Adrenal gland (tissue), 12 donors: ENCODE data around the gene CHRNA7. TPM values are rescaled to one million over a fixed set of nuclear protein-coding genes. Genes with fewer than 3 reads are reported as not detected.

Source experiments
- DNase-seq, 7 donors: peaks; one replicate each; pipeline ENCODE4 v3.0.0-alpha.2; 2019 to 2020
- H3K27ac ChIP-seq, 5 donors: fragments of 200-600 bp; sonication (generic) in 4 of 5; 1 replicate in 3 of 5; 2 replicates in 2 of 5; pipeline versions ENCODE4 v1.5.1 to v1.8.0; 2016 to 2020; ENCODE audit warnings: mild to moderate bottlenecking in 1 of 5
- H3K27me3 ChIP-seq: fragments of 200-600 bp; 2 replicates; pipeline ENCODE4 v1.8.0; 2021
- H3K36me3 ChIP-seq, 2 donors: fragments of 200-600 bp; replicated peaks in 1 of 2; 1 replicate in 1 of 2; 2 replicates in 1 of 2; pipeline versions ENCODE4 v1.5.1 to v1.8.0; 2018 to 2022
- H3K4me1 ChIP-seq, 2 donors: fragments of 200-600 bp; replicated peaks in 1 of 2; 1 replicate in 1 of 2; 2 replicates in 1 of 2; pipeline versions ENCODE4 v1.5.1 to v1.8.0; 2018 to 2021
- H3K4me3 ChIP-seq, 4 donors: fragments of 200-600 bp; sonication (generic) in 3 of 4; one replicate each; pipeline ENCODE4 v1.5.1; 2016 to 2018
- H3K9me3 ChIP-seq, 3 donors: fragments of 200-600 bp; sonication (generic) in 1 of 3; replicated peaks in 1 of 3; 1 replicate in 2 of 3; 2 replicates in 1 of 3; pipeline versions ENCODE4 v1.5.1 to v1.8.0; 2016 to 2021
- POLR2A ChIP-seq, 2 donors: fragments of 450-650 bp; IDR thresholded peaks; one replicate each; pipeline ENCODE4 v1.6.1; 2017; ENCODE audit warnings: antibody characterized with exemption in 2 of 2, mild to moderate bottlenecking in 2 of 2, moderate library complexity in 1 of 2
- WGBS, 4 donors: extraction: QIAGEN DNeasy Blood & Tissue Kit in 2 of 4; methylation state at CpG; one replicate each; pipeline versions ENCODE4 v1.1.5 to v1.1.7; 2013 to 2017; 5-methylcytosine and 5-hydroxymethylcytosine counted together
- intact Hi-C, 2 donors: fragments of 100-400 bp; cut with DNase I; formaldehyde crosslinking; loops; one replicate each; pipeline versions ENCODE4 v1.14.1 to v1.15.0; 2022 to 2023
- polyA plus RNA-seq, 3 donors: library from polyadenylated mRNA; stranded (reverse); fragments of 200-250 nt in 2 of 3; fragments of 350-450 nt in 1 of 3; fragmentation: Illumina TruSeq in 1 of 3; extraction: RNeasy Lipid Tissue Mini Kit (QIAGEN cat#74804) in 1 of 3; gene quantifications; one replicate each; pipeline ENCODE4 v1.2.3, GENCODE V29; 2013 to 2014
- total RNA-seq, 9 donors: library from RNA; depleted of rRNA in 4 of 9; stranded (reverse); fragments of >200 nt in 4 of 9; fragments of 120-200 nt in 1 of 9; fragmentation: NEBNext Ultra II Directional in 1 of 9; extraction: Animal tissue kit (Norgen Biotek cat#: 25700) in 1 of 9; gene quantifications; one replicate each; pipeline versions ENCODE4 v1.1.0 to v1.2.4, GENCODE V29; 2013 to 2023
- TF ChIP-seq, protein P1 (sequence below), 6 experiments: fragments of 450-650 bp in 4 of 6; fragments of 200-600 bp in 2 of 6; sonication (generic) in 1 of 6; IDR thresholded peaks; 1 replicate in 5 of 6; 2 replicates in 1 of 6; pipeline versions ENCODE4 v1.5.1 to v1.8.0; 2016 to 2021; ENCODE audit warnings: antibody characterized with exemption in 6 of 6, mild to moderate bottlenecking in 2 of 6, moderate library complexity in 1 of 6
- donor health status: healthy with polysubstance abuse.
- donor health status: Bipolar disorder and iron deficiency.
- donor health status: DM: yes; HTN: yes; CAD: no.
- donor health status: DM: no; HTN: no; CAD: no.
- donor health status: DM: no; HTN: no; CAD: no.
- donor health status: DM: yes; HTN: yes; CAD: no.

Gene CHRNA7
- total and polyA plus RNA-seq, 12 donors, result 0.06 to 89.6 (median 4.1) TPM

DNA sequence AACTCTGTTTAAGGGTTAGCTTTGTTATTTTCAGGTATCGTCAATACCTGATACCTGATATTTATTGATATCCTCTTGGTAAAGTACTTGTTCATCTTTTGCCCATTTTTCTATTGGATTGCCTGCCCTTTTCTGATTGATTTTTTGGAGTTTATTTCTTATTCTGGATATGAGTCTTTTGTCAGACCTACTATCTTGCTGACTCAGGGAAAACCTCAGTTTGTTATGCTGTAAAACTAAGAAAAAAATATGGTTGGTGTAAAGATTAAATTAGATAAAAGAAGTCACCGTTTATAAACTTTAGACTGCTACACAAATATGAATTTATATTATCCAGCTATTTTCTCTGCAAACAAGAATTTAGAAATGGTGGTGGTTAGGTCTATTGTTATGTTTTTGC is 65.9 kb downstream of the CHRNA7 start:
- intact Hi-C loops, result no loop called here
- DNase-seq, result no peak
- H3K4me1 ChIP-seq, result no peaks in the 10 kb centered on the region
- H3K27ac ChIP-seq, result no peak overlapping the region
- H3K36me3 ChIP-seq, result no peaks in the 10 kb centered on the region
- TF ChIP-seq POLR2A (IDR thresholded peaks at IDR 0.05), result no peak
- TF ChIP-seq, protein P1, sequence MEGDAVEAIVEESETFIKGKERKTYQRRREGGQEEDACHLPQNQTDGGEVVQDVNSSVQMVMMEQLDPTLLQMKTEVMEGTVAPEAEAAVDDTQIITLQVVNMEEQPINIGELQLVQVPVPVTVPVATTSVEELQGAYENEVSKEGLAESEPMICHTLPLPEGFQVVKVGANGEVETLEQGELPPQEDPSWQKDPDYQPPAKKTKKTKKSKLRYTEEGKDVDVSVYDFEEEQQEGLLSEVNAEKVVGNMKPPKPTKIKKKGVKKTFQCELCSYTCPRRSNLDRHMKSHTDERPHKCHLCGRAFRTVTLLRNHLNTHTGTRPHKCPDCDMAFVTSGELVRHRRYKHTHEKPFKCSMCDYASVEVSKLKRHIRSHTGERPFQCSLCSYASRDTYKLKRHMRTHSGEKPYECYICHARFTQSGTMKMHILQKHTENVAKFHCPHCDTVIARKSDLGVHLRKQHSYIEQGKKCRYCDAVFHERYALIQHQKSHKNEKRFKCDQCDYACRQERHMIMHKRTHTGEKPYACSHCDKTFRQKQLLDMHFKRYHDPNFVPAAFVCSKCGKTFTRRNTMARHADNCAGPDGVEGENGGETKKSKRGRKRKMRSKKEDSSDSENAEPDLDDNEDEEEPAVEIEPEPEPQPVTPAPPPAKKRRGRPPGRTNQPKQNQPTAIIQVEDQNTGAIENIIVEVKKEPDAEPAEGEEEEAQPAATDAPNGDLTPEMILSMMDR (IDR thresholded peaks at IDR 0.05), result no peak
- no peaks in the 10 kb centered on the region for H3K27me3 ChIP-seq
- no peak overlapping the region for H3K4me3 ChIP-seq
- WGBS, 4 donors, result 71 to 81% (median 73%) methylated on average over 2 of the region's 2 CpGs
- no peaks in the 10 kb centered on the region for H3K9me3 ChIP-seq

DNA sequence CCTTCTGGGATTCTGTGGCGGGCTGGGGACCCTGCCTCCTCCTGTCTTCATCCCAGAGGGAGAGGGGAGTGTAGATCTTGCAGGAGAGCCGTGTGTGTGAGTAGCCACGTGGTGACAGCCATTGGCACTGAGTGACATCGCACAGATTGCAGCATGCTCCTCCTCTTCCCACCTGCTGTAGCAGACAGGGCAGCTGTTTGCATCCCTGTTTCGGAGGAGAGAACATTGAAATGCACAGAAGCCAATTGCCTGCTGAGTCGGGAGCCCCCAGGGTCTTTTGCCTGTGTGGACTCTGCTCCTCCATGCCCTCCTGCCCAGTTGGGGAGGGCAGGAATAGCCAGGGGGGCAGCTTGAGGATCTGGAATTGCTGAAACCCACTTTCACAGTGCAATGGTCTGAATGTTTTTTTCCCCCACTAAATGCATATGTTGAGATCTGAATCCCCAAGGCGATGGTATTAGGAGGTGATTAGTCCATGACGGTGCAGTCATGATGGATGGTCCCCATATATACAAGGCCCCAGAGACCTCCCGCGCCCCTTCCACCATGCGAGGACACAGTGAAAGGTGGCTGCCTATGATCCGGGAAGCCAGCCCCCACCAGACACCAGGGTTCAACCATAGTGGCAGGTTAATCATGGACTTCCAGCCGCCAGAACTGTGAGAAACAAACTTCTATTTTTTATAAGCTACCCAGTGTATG is 66.8 kb downstream of the CHRNA7 start:
- H3K9me3 ChIP-seq, result no peaks in the 10 kb centered on the region
- DNase-seq, result no peak
- H3K4me1 ChIP-seq, result no peaks in the 10 kb centered on the region
- no peak overlapping the region for H3K4me3 ChIP-seq
- 56 to 66% (median 65%) methylated on average over 13 of the region's 13 CpGs for WGBS, 4 donors
- intact Hi-C loops, result no loop called here
- TF ChIP-seq, protein P1 (IDR thresholded peaks at IDR 0.05), result no peak
- TF ChIP-seq POLR2A (IDR thresholded peaks at IDR 0.05), result no peak
- H3K27me3 ChIP-seq, result no peaks in the 10 kb centered on the region
- H3K36me3 ChIP-seq, result no peaks in the 10 kb centered on the region
- peak overlapping the region in 1 of 5 donors; percentile 34 for H3K27ac ChIP-seq

DNA sequence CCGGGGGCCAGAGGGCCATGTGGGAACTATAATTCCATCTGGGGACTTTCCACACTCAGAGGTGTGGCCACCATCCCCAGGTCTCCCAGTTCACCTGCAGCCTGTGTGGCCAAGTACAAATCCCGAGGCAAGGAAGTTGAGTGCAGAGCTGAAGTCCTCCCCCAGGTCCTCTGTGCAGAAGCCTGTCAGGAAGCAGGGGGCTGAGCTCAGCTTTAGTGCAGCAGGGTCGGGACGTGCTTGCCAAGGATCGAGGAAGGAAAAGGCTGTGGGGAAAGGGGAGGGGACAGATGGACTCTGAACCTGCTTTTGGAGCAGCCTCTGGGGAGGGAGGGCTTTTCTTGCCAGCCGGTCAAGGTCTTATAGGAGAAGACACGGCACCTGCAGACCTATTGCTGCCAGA is 67.7 kb downstream of the CHRNA7 start:
- no peaks in the 10 kb centered on the region for H3K9me3 ChIP-seq
- H3K4me3 ChIP-seq, result no peak overlapping the region
- H3K27ac ChIP-seq, result peak overlapping the region in 1 of 5 donors; percentile 34
- no peaks in the 10 kb centered on the region for H3K27me3 ChIP-seq
- no peaks in the 10 kb centered on the region for H3K4me1 ChIP-seq
- TF ChIP-seq, protein P1 (IDR thresholded peaks at IDR 0.05), result no peak
- TF ChIP-seq POLR2A (IDR thresholded peaks at IDR 0.05), result no peak
- H3K36me3 ChIP-seq, result no peaks in the 10 kb centered on the region
- WGBS, 4 donors, result 9 to 24% (median 20%) methylated on average over 5 to 7 of the region's 7 CpGs
- intact Hi-C loops, result no loop called here
- DNase-seq, result no peak

DNA sequence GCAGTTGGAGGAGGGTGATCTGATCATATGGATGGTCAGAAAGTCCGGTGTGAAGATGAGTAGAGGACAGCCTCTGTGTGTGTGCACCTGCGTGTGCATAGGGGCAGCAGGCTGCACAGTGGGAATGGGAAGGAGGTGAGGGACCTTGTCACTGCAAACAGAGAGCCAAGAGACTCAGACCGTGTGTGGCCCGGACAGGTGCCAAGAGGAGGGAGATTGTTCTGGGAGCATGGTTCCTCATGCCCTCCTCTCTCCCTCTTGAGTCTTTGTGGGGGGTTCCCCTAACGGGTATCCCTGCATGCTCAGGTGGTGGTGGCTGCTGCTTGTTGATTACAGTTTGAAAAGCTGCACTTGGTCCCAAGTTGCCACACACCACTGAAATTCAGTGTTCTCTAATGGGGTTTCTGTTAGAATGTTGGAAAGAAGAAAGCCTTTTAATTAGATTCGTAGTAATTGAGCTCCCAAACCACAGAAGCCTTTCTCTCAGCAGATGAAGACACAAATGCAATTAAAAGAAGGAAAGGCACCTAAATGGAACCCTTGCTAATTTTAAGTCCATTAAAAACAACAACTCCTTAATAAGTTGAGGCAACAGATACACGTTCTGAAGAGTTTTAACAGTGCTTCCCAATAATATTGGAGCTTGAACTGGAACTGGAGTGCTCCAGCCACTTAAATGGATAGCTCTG is 68.9 kb downstream of the CHRNA7 start:
- no peaks in the 10 kb centered on the region for H3K36me3 ChIP-seq
- 44 to 64% (median 61%) methylated on average over 6 to 7 of the region's 7 CpGs for WGBS, 4 donors
- TF ChIP-seq, protein P1 (IDR thresholded peaks at IDR 0.05), result no peak
- no peak for TF ChIP-seq POLR2A (IDR thresholded peaks at IDR 0.05)
- H3K27me3 ChIP-seq, result no peaks in the 10 kb centered on the region
- no peaks in the 10 kb centered on the region for H3K4me1 ChIP-seq
- no peaks in the 10 kb centered on the region for H3K9me3 ChIP-seq
- H3K4me3 ChIP-seq, result no peak overlapping the region
- intact Hi-C loops, result no loop called here
- DNase-seq, result no peak
- no peak overlapping the region for H3K27ac ChIP-seq
